ENCODE data around the gene NIPBL.
A peak's percentile ranks its signal among the peaks of the same experiment; 100 is the strongest.

- peak; percentile 77 for TF ChIP-seq CTCF (conservative IDR thresholded peaks at IDR 0.05)
- no peak for TF ChIP-seq EZH2 (IDR thresholded peaks at IDR 0.05; ENCODE audit: low read depth)
Measured at GRCh38 chr5:37005946-37006540, 129.5 kb downstream of the NIPBL start.
